ENCODE data around the gene NTNG1. TPM values are rescaled to one million over a fixed set of nuclear protein-coding genes. Genes with fewer than 3 reads are reported as not detected.

The NTNG1 gene
- total RNA-seq, 2 donors from 2014 or later = 2.5 to 2.6 TPM

GRCh38 chr1:107153014-107153413, 12.2 kb downstream of the NTNG1 start:
- no peak overlapping the region for H3K27ac Mint-ChIP-seq
- Histone ChIP-seq H3K4me3 (ENCODE audit: low read length) (no peak overlapping the region), H3K27me3 (ENCODE audit: control insufficient read depth, insufficient read depth, low read length, poor library complexity, severe bottlenecking) (no peaks in the 10 kb centered on the region), H3K9ac (ENCODE audit: extremely low read depth, low read length, poor library complexity, severe bottlenecking) (no peak overlapping the region), H3K4me1 (ENCODE audit: control insufficient read depth, insufficient read depth, low read length) (no peaks in the 10 kb centered on the region), H3K36me3 (ENCODE audit: control insufficient read depth, insufficient read depth, low read length) (no peaks in the 10 kb centered on the region), H3K27ac (ENCODE audit: low read depth, low read length) (no peak overlapping the region), H3K9me3 (ENCODE audit: control insufficient read depth, low read length) (no peaks in the 10 kb centered on the region)
- 83 to 84% methylated on average over 2 of the region's 2 CpGs for WGBS, 2 experiments (ENCODE audit: insufficient coverage in 1 of 2, insufficient read length in 1 of 2)
- no peak overlapping the region for H3K4me3 Mint-ChIP-seq
- peak; percentile 72 for TF ChIP-seq CTCF (conservative IDR thresholded peaks at IDR 0.05)
- H3K9me3 Mint-ChIP-seq = no peaks in the 10 kb centered on the region
- H3K27me3 Mint-ChIP-seq (ENCODE audit: insufficient read depth) = no peaks in the 10 kb centered on the region
- peak; percentile 59 for DNase-seq
- no peaks in the 10 kb centered on the region for H3K4me1 Mint-ChIP-seq
- H3K36me3 Mint-ChIP-seq (ENCODE audit: low read depth) = no peaks in the 10 kb centered on the region

GRCh38 chr1:107158496-107158895, 17.7 kb downstream of the NTNG1 start:
- no peak for DNase-seq
- Mint-ChIP-seq H3K4me1 (no peaks in the 10 kb centered on the region), H3K27me3 (ENCODE audit: insufficient read depth) (no peaks in the 10 kb centered on the region), H3K9me3 (no peaks in the 10 kb centered on the region), H3K4me3 (no peak overlapping the region), H3K27ac (no peak overlapping the region), H3K36me3 (ENCODE audit: low read depth) (no peaks in the 10 kb centered on the region)
- H3K27ac ChIP-seq (ENCODE audit: low read depth, low read length) = no peak overlapping the region
- H3K4me1 ChIP-seq (ENCODE audit: control insufficient read depth, insufficient read depth, low read length) = no peaks in the 10 kb centered on the region
- no peak for TF ChIP-seq CTCF (conservative IDR thresholded peaks at IDR 0.05)
- 92 to 95% methylated on average over 4 to 5 of the region's 5 CpGs for WGBS, 2 experiments (ENCODE audit: insufficient coverage in 1 of 2, insufficient read length in 1 of 2)
- no peak overlapping the region for H3K9ac ChIP-seq (ENCODE audit: extremely low read depth, low read length, poor library complexity, severe bottlenecking)
- no peaks in the 10 kb centered on the region for H3K9me3 ChIP-seq (ENCODE audit: control insufficient read depth, low read length)
- H3K4me3 ChIP-seq (ENCODE audit: low read length) = no peak overlapping the region
- H3K27me3 ChIP-seq (ENCODE audit: control insufficient read depth, insufficient read depth, low read length, poor library complexity, severe bottlenecking) = no peaks in the 10 kb centered on the region
- no peaks in the 10 kb centered on the region for H3K36me3 ChIP-seq (ENCODE audit: control insufficient read depth, insufficient read depth, low read length)

- H3K4me1 ChIP-seq (ENCODE audit: control insufficient read depth, insufficient read depth, low read length) = no peaks in the 10 kb centered on the region
- no peaks in the 10 kb centered on the region for H3K36me3 Mint-ChIP-seq (ENCODE audit: low read depth)
- H3K9ac ChIP-seq (ENCODE audit: extremely low read depth, low read length, poor library complexity, severe bottlenecking) = no peak overlapping the region
- 88 to 100% methylated on average over 2 to 3 of the region's 3 CpGs for WGBS, 2 experiments (ENCODE audit: insufficient coverage in 1 of 2, insufficient read length in 1 of 2)
- peaks cover under 1% of the 10 kb centered on the region for H3K9me3 ChIP-seq (ENCODE audit: control insufficient read depth, low read length)
- no peak for DNase-seq
- H3K9me3 Mint-ChIP-seq = no peaks in the 10 kb centered on the region
- no peaks in the 10 kb centered on the region for H3K36me3 ChIP-seq (ENCODE audit: control insufficient read depth, insufficient read depth, low read length)
- no peak overlapping the region for H3K27ac ChIP-seq (ENCODE audit: low read depth, low read length)
- H3K27me3 Mint-ChIP-seq (ENCODE audit: insufficient read depth) = no peaks in the 10 kb centered on the region
- H3K27me3 ChIP-seq (ENCODE audit: control insufficient read depth, insufficient read depth, low read length, poor library complexity, severe bottlenecking) = no peaks in the 10 kb centered on the region
- H3K27ac Mint-ChIP-seq = no peak overlapping the region
- H3K4me3 Mint-ChIP-seq = no peak overlapping the region
- no peak overlapping the region for H3K4me3 ChIP-seq (ENCODE audit: low read length)
- H3K4me1 Mint-ChIP-seq = no peaks in the 10 kb centered on the region
- TF ChIP-seq CTCF (conservative IDR thresholded peaks at IDR 0.05) = no peak
Measured at GRCh38 chr1:107158991-107159390, 18.2 kb downstream of the NTNG1 start.
